ENCODE data around the gene PPIC. TPM values are rescaled to one million over a fixed set of nuclear protein-coding genes. Genes with fewer than 3 reads are reported as not detected.

PPIC gene
- total and polyA plus RNA-seq, 2 donors (not counting 3 experiments of a cell fraction or from before 2014, with no cell fraction given), result 26.5 to 36.4 TPM

DNA sequence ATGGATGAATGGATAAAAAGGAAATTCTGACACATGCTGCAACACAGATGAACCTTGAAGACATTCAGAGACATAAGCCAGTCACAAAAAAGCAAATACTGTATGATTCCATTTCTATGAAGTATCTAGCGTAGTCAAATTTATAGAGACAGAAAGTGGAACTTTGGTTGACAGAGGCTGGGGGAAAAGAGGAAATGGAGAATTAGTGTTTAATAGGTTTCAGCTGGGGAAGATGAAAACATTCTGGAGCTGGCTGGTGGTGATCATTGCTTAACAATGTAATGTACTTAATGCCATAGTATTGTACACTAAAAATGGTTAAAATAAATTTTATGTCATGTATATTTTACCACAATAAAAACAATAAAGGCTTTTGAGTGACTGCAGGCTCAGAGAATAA lies 24.2 kb downstream of the PPIC start:
- Histone ChIP-seq H3K9me3 (replicated peaks; ENCODE audit: control insufficient read depth, insufficient read depth, low read length) (no peaks in the 10 kb centered on the region), H3K79me2 (ENCODE audit: control insufficient read depth, insufficient read depth, low read length) (no peaks in the 10 kb centered on the region), H3K4me2 (ENCODE audit: insufficient read depth, low read length) (no peak overlapping the region), H3K4me1 (ENCODE audit: control insufficient read depth, extremely low read depth, insufficient read depth, low read length) (no peaks in the 10 kb centered on the region), H3K4me3 (replicated peaks in 1 of 3; ENCODE audit: insufficient read depth in 1 of 3, low read depth in 1 of 3, low read length in 3 of 3) (no peak overlapping the region), H3K36me3 (ENCODE audit: control insufficient read depth in 2 of 2, extremely low read depth in 1 of 2, insufficient read depth in 2 of 2, low read length in 2 of 2) (no peaks in the 10 kb centered on the region), H4K20me1 (replicated peaks; ENCODE audit: control insufficient read depth, extremely low read depth, insufficient read depth, low read length) (no peaks in the 10 kb centered on the region), H3K27me3 (ENCODE audit: control insufficient read depth in 2 of 2, insufficient read depth in 2 of 2, low read length in 2 of 2) (no peaks in the 10 kb centered on the region), H2AFZ (ENCODE audit: low read depth, low read length) (no peak overlapping the region), H3K9ac (replicated peaks; ENCODE audit: extremely low read depth, insufficient read depth, low read length) (no peak overlapping the region), H3K9me1 (replicated peaks; ENCODE audit: control insufficient read depth, extremely low read depth, insufficient read depth, low read length) (no peaks in the 10 kb centered on the region), H3K27ac (ENCODE audit: insufficient read depth, low read depth, low read length) (no peak overlapping the region)
- ChIA-PET POLR2A (no interaction called here), CTCF (no interaction called here)
- intact Hi-C loops (cut with micrococcal nuclease) (no loop called here), dilution Hi-C loops (cut with MboI; ENCODE audit: extremely low pct_ligation_motif_present, low sequenced_read_pairs) (no loop called here)
- no TSS peak for BruUV-seq (replicated peaks)
- no peak for TF ChIP-seq POLR2A (IDR thresholded peaks at IDR 0.05; ENCODE audit: low read depth, low read length)
- TF ChIP-seq, protein P1, sequence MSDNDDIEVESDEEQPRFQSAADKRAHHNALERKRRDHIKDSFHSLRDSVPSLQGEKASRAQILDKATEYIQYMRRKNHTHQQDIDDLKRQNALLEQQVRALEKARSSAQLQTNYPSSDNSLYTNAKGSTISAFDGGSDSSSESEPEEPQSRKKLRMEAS (IDR thresholded peaks at IDR 0.05; ENCODE audit: insufficient read depth, insufficient read length), result no peak
- TF ChIP-seq FOS (IDR thresholded peaks at IDR 0.05; ENCODE audit: borderline replicate concordance, insufficient read depth, low read length), result no peak
- TF ChIP-seq GATA2 (IDR thresholded peaks at IDR 0.05; ENCODE audit: insufficient read depth, insufficient read length, low read depth, low read length), result no peak
- TF ChIP-seq, protein P2, sequence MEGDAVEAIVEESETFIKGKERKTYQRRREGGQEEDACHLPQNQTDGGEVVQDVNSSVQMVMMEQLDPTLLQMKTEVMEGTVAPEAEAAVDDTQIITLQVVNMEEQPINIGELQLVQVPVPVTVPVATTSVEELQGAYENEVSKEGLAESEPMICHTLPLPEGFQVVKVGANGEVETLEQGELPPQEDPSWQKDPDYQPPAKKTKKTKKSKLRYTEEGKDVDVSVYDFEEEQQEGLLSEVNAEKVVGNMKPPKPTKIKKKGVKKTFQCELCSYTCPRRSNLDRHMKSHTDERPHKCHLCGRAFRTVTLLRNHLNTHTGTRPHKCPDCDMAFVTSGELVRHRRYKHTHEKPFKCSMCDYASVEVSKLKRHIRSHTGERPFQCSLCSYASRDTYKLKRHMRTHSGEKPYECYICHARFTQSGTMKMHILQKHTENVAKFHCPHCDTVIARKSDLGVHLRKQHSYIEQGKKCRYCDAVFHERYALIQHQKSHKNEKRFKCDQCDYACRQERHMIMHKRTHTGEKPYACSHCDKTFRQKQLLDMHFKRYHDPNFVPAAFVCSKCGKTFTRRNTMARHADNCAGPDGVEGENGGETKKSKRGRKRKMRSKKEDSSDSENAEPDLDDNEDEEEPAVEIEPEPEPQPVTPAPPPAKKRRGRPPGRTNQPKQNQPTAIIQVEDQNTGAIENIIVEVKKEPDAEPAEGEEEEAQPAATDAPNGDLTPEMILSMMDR (IDR thresholded peaks at IDR 0.05; ENCODE audit: extremely low read depth in 1 of 2, insufficient read depth in 1 of 2, low read depth in 1 of 2, low read length in 2 of 2), result no peak
- TF ChIP-seq JUN (IDR thresholded peaks at IDR 0.05; ENCODE audit: borderline replicate concordance, insufficient read depth, insufficient read length, low read depth), result no peak
- TF ChIP-seq POLR2AphosphoS5 (IDR thresholded peaks at IDR 0.05; ENCODE audit: insufficient read depth, low read depth, low read length), result no peak
- TF ChIP-seq EZH2 (IDR thresholded peaks at IDR 0.05; ENCODE audit: borderline replicate concordance, low read depth, low read length, severe bottlenecking), result no peak
- no peak for TF ChIP-seq MYC (IDR thresholded peaks at IDR 0.05; ENCODE audit: low read depth, low read length)
- DNase-seq (ENCODE audit: low read depth, low spot score) (no peak), FAIRE-seq (no peak)

Data from endothelial cell of umbilical vein (primary cell).